MM.1S (cell line): Measurements from ENCODE around the gene RBMS3.

Experiments
- DNase-seq: peaks from one replicate; pipeline ENCODE4 v3.0.0-alpha.2; 2015
- H2AFZ ChIP-seq: fragments of 300-600 bp; sonication (generic); 2 replicates; pipeline ENCODE4 v1.6.0; 2016; ENCODE audit warnings: antibody characterized with exemption, low read length
- H3F3A ChIP-seq: fragments of 300-600 bp; sonication (generic); 2 replicates; pipeline ENCODE4 v1.6.1; 2016; ENCODE audit warnings: mild to moderate bottlenecking, antibody characterized with exemption, low read length, moderate library complexity, mixed read lengths; ENCODE audit not compliant: insufficient read depth
- H3K27ac ChIP-seq: fragments of 300-600 bp; sonication (generic); 2 replicates; pipeline ENCODE4 v1.5.1; 2016; ENCODE audit warnings: mild to moderate bottlenecking, low read length
- H3K27me3 ChIP-seq: fragments of 300-600 bp; sonication (generic); replicated peaks from 2 replicates; pipeline ENCODE4 v1.6.0; 2016; ENCODE audit warnings: low read length; ENCODE audit not compliant: insufficient read depth
- H3K36me3 ChIP-seq: fragments of 300-600 bp; sonication (generic); replicated peaks from 2 replicates; pipeline ENCODE4 v1.6.1; 2016; ENCODE audit warnings: mild to moderate bottlenecking, low read length, mixed read lengths; ENCODE audit not compliant: insufficient read depth
- H3K4me1 ChIP-seq: fragments of 300-600 bp; sonication (generic); 2 replicates; pipeline ENCODE4 v1.6.1; 2016; ENCODE audit warnings: low read length, mixed read lengths
- H3K4me2 ChIP-seq: fragments of 300-600 bp; sonication (generic); 2 replicates; pipeline ENCODE4 v1.6.0; 2016; ENCODE audit warnings: low read depth, low read length
- H3K4me3 ChIP-seq: fragments of 300-600 bp; sonication (generic); 2 replicates; pipeline ENCODE4 v1.5.1; 2016; ENCODE audit warnings: low read length, mixed read lengths
- H3K79me2 ChIP-seq: fragments of 300-600 bp; sonication (generic); 2 replicates; pipeline ENCODE4 v1.6.1; 2016; ENCODE audit warnings: mixed run types, low read length, mixed read lengths
- H3K9ac ChIP-seq: fragments of 300-600 bp; sonication (generic); 2 replicates; pipeline ENCODE4 v1.6.1; 2016; ENCODE audit warnings: low read length, mixed read lengths
- H3K9me2 ChIP-seq: fragments of 300-600 bp; sonication (generic); replicated peaks from 2 replicates; pipeline ENCODE4 v1.6.1; 2016; ENCODE audit warnings: mild to moderate bottlenecking, low read length, mixed read lengths; ENCODE audit not compliant: insufficient read depth
- H3K9me3 ChIP-seq: fragments of 300-600 bp; sonication (generic); replicated peaks from 2 replicates; pipeline ENCODE4 v1.6.1; 2016; ENCODE audit warnings: mild to moderate bottlenecking, low read length, mixed read lengths; ENCODE audit not compliant: insufficient read depth
- H4K20me1 ChIP-seq: fragments of 300-600 bp; sonication (generic); 2 replicates; pipeline ENCODE4 v1.6.1; 2016; ENCODE audit warnings: mild to moderate bottlenecking, low read length, moderate library complexity, mixed read lengths; ENCODE audit not compliant: insufficient read depth
- EZH2 ChIP-seq: fragments of 300-600 bp; sonication (generic); optimal IDR thresholded peaks from 2 replicates; pipeline ENCODE3; 2017; ENCODE audit warnings: low read depth, mild to moderate bottlenecking, antibody characterized with exemption, low read length, mixed read lengths
- EZH2phosphoT487 ChIP-seq: fragments of 300-600 bp; sonication (generic); IDR thresholded peaks from 2 replicates; pipeline ENCODE4 v1.6.1; 2018; ENCODE audit warnings: antibody characterized with exemption, low read length
- TF ChIP-seq, protein P1 (sequence below): fragments of 300-600 bp; sonication (generic); IDR thresholded peaks from 2 replicates; pipeline ENCODE4 v1.5.1; 2016; ENCODE audit warnings: antibody characterized with exemption, low read length, mixed read lengths

RBMS3 gene

DNA sequence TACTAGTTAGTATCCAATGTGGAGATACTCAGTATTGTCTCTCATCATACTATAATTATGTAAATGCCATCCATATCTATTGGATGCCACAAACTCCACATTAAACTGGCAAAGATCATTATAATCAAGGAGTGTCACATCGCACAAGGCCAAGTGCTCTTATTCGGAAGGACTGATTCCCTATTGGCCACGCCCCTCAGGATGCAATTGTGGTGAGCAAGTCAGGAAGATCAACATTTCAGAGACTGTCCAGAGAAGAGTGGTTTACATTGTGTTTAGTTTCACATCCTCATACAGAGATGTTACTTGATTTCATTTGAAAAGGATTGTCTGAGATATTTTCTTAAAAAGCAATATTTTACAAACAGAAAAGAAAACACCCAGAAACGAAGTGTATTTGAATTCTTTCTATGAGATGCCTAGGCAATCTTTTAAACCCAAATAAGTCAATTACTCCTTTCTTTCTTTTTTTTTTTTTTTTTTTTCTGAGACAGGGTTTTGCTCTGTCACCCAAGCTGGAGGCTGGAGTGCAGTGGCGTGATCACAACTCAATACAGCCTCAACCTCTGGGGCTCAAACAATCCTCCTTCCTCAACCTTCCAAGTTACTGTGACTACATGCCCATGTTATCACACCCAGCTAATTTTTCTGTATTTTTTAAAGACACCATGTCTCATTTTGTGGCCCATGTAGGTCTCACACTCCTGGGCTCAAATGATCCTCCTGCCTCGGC lies 369.1 kb downstream of the RBMS3 start:
- Histone ChIP-seq H3K36me3 (no peaks in the 10 kb centered on the region), H4K20me1 (no peaks in the 10 kb centered on the region), H3K79me2 (no peaks in the 10 kb centered on the region), H3K4me2 (0 out of 2 replicates have a peak overlapping the region, but pooled peaks have one; percentile 9), H3K4me3 (no peak overlapping the region), H3K4me1 (peaks cover 14% of the 10 kb centered on the region), H2AFZ (no peak overlapping the region), H3K9me2 (no peaks in the 10 kb centered on the region), H3K9ac (no peak overlapping the region), H3K27ac (no peak overlapping the region), H3K9me3 (no peaks in the 10 kb centered on the region), H3K27me3 (no peaks in the 10 kb centered on the region), H3F3A (no peaks in the 10 kb centered on the region)
- no peak for TF ChIP-seq EZH2
- TF ChIP-seq EZH2phosphoT487, result no peak
- TF ChIP-seq, protein P1, sequence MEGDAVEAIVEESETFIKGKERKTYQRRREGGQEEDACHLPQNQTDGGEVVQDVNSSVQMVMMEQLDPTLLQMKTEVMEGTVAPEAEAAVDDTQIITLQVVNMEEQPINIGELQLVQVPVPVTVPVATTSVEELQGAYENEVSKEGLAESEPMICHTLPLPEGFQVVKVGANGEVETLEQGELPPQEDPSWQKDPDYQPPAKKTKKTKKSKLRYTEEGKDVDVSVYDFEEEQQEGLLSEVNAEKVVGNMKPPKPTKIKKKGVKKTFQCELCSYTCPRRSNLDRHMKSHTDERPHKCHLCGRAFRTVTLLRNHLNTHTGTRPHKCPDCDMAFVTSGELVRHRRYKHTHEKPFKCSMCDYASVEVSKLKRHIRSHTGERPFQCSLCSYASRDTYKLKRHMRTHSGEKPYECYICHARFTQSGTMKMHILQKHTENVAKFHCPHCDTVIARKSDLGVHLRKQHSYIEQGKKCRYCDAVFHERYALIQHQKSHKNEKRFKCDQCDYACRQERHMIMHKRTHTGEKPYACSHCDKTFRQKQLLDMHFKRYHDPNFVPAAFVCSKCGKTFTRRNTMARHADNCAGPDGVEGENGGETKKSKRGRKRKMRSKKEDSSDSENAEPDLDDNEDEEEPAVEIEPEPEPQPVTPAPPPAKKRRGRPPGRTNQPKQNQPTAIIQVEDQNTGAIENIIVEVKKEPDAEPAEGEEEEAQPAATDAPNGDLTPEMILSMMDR, result no peak
- peak; percentile 54 for DNase-seq

DNA sequence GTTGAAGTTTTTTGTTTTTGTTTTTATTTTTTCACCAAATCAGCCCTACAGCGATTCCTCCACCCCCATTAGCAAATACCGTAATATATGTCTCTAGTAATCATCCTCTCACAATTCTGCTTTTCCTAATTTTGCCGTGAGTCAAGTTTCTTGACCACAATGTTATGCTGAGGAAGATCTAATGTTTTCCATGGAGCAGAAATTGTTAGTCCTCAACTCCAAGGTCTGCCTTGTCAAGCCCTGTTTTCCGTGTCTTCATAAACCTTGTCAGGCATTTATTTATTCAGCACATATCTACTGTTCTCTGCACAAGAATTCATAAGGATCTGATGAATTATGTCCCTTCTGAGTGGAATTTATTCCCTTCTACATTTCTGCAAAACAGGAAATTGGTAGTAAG lies 372.8 kb downstream of the RBMS3 start:
- H3K27me3 ChIP-seq, result no peaks in the 10 kb centered on the region
- H3K27ac ChIP-seq, result no peak overlapping the region
- no peak overlapping the region for H3K4me2 ChIP-seq
- no peaks in the 10 kb centered on the region for H3F3A ChIP-seq
- DNase-seq, result no peak
- H3K4me3 ChIP-seq, result no peak overlapping the region
- H3K4me1 ChIP-seq, result peaks cover 14% of the 10 kb centered on the region
- no peaks in the 10 kb centered on the region for H3K9me2 ChIP-seq
- no peak overlapping the region for H2AFZ ChIP-seq
- no peak overlapping the region for H3K9ac ChIP-seq
- no peaks in the 10 kb centered on the region for H3K79me2 ChIP-seq
- H3K36me3 ChIP-seq, result no peaks in the 10 kb centered on the region
- no peaks in the 10 kb centered on the region for H3K9me3 ChIP-seq
- TF ChIP-seq EZH2 (no peak), EZH2phosphoT487 (no peak)
- TF ChIP-seq, protein P1, result no peak
- no peaks in the 10 kb centered on the region for H4K20me1 ChIP-seq

DNA sequence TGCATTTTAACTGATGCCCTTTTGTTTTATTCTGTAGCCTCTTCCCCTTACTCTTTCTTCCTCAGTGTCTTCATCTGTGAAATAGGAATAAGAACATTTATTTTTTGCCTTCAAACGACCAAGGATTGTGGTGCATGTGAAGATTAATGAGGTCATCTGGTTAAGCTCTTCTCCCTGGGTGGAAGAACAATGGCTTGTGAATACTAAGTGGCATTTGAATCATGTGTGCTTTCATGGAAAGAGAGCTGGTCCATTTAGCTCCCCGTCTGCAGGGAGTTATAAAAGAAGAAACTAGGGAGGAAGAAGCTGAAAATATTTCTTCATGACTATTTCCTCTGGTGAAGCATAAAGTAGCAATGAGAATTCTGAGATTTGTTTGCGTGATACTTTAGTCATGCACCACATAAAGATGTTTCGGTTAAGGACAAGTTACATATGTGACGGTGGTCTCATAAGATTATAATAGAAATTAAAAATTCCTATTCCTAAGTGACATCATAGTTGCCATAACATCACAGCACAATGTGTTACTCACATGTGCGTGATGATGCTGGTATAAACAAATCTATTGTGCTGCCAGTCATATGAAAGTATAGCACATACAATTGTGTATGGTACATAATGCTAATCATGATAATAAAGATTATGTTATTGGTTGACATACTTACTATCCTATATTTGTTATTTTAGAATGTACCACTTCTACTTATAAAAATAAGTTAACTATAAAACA lies 374.3 kb downstream of the RBMS3 start:
- Histone ChIP-seq H3K79me2 (no peaks in the 10 kb centered on the region), H3K27me3 (no peaks in the 10 kb centered on the region), H3K4me2 (no peak overlapping the region), H3K4me3 (no peak overlapping the region), H3K36me3 (no peaks in the 10 kb centered on the region), H3K9me3 (no peaks in the 10 kb centered on the region), H3F3A (no peaks in the 10 kb centered on the region), H2AFZ (no peak overlapping the region), H3K4me1 (peaks cover 6% of the 10 kb centered on the region; the same call in 1 of the 2 replicates), H3K9ac (no peak overlapping the region), H3K27ac (no peak overlapping the region), H3K9me2 (no peaks in the 10 kb centered on the region), H4K20me1 (no peaks in the 10 kb centered on the region)
- no peak for DNase-seq
- TF ChIP-seq EZH2 (no peak), EZH2phosphoT487 (no peak)
- TF ChIP-seq, protein P1, result no peak
